Adrenal gland (tissue), 12 donors: Measurements from ENCODE around the gene PEX11B. TPM values are rescaled to one million over a fixed set of nuclear protein-coding genes. Genes with fewer than 3 reads are reported as not detected.

Source experiments
- DNase-seq, 7 donors: peaks; one replicate each; pipeline ENCODE4 v3.0.0-alpha.2; 2019 to 2020
- H3K27ac ChIP-seq, 5 donors: fragments of 200-600 bp; sonication (generic) in 4 of 5; 1 replicate in 3 of 5; 2 replicates in 2 of 5; pipeline versions ENCODE4 v1.5.1 to v1.8.0; 2016 to 2020; ENCODE audit warnings: mild to moderate bottlenecking in 1 of 5
- H3K27me3 ChIP-seq: fragments of 200-600 bp; 2 replicates; pipeline ENCODE4 v1.8.0; 2021
- H3K36me3 ChIP-seq, 2 donors: fragments of 200-600 bp; replicated peaks in 1 of 2; 1 replicate in 1 of 2; 2 replicates in 1 of 2; pipeline versions ENCODE4 v1.5.1 to v1.8.0; 2018 to 2022
- H3K4me1 ChIP-seq, 2 donors: fragments of 200-600 bp; replicated peaks in 1 of 2; 1 replicate in 1 of 2; 2 replicates in 1 of 2; pipeline versions ENCODE4 v1.5.1 to v1.8.0; 2018 to 2021
- H3K4me3 ChIP-seq, 4 donors: fragments of 200-600 bp; sonication (generic) in 3 of 4; one replicate each; pipeline ENCODE4 v1.5.1; 2016 to 2018
- H3K9me3 ChIP-seq, 3 donors: fragments of 200-600 bp; sonication (generic) in 1 of 3; replicated peaks in 1 of 3; 1 replicate in 2 of 3; 2 replicates in 1 of 3; pipeline versions ENCODE4 v1.5.1 to v1.8.0; 2016 to 2021
- CTCF ChIP-seq, 6 experiments: fragments of 450-650 bp in 4 of 6; fragments of 200-600 bp in 2 of 6; sonication (generic) in 1 of 6; IDR thresholded peaks; 1 replicate in 5 of 6; 2 replicates in 1 of 6; pipeline versions ENCODE4 v1.5.1 to v1.8.0; 2016 to 2021; ENCODE audit warnings: antibody characterized with exemption in 6 of 6, mild to moderate bottlenecking in 2 of 6, moderate library complexity in 1 of 6
- POLR2A ChIP-seq, 2 donors: fragments of 450-650 bp; IDR thresholded peaks; one replicate each; pipeline ENCODE4 v1.6.1; 2017; ENCODE audit warnings: antibody characterized with exemption in 2 of 2, mild to moderate bottlenecking in 2 of 2, moderate library complexity in 1 of 2
- WGBS, 4 donors: extraction: QIAGEN DNeasy Blood & Tissue Kit in 2 of 4; methylation state at CpG; one replicate each; pipeline versions ENCODE4 v1.1.5 to v1.1.7; 2013 to 2017; 5-methylcytosine and 5-hydroxymethylcytosine counted together
- intact Hi-C, 2 donors: fragments of 100-400 bp; cut with DNase I; formaldehyde crosslinking; loops; one replicate each; pipeline versions ENCODE4 v1.14.1 to v1.15.0; 2022 to 2023
- polyA plus RNA-seq, 3 donors: library from polyadenylated mRNA; stranded (reverse); fragments of 200-250 nt in 2 of 3; fragments of 350-450 nt in 1 of 3; fragmentation: Illumina TruSeq in 1 of 3; extraction: RNeasy Lipid Tissue Mini Kit (QIAGEN cat#74804) in 1 of 3; gene quantifications; one replicate each; pipeline ENCODE4 v1.2.3, GENCODE V29; 2013 to 2014
- total RNA-seq, 9 donors: library from RNA; depleted of rRNA in 4 of 9; stranded (reverse); fragments of >200 nt in 4 of 9; fragments of 120-200 nt in 1 of 9; fragmentation: NEBNext Ultra II Directional in 1 of 9; extraction: Animal tissue kit (Norgen Biotek cat#: 25700) in 1 of 9; gene quantifications; one replicate each; pipeline versions ENCODE4 v1.1.0 to v1.2.4, GENCODE V29; 2013 to 2023
- donor health status: healthy with polysubstance abuse.
- donor health status: Bipolar disorder and iron deficiency.
- donor health status: DM: yes; HTN: yes; CAD: no.
- donor health status: DM: no; HTN: no; CAD: no.
- donor health status: DM: no; HTN: no; CAD: no.
- donor health status: DM: yes; HTN: yes; CAD: no.

The PEX11B gene
- total and polyA plus RNA-seq, 12 donors: 21.2 to 52.9 (median 32.4) TPM

GRCh38 chr1:145956361-145956760 is 37.8 kb upstream of the PEX11B start:
- no peaks in the 10 kb centered on the region for H3K36me3 ChIP-seq
- H3K27me3 ChIP-seq: no peaks in the 10 kb centered on the region
- TF ChIP-seq CTCF (IDR thresholded peaks at IDR 0.05) (no peak), POLR2A (IDR thresholded peaks at IDR 0.05) (no peak)
- peak overlapping the region; percentile 84 to 100 (median 92) for H3K27ac ChIP-seq
- no peaks in the 10 kb centered on the region for H3K9me3 ChIP-seq
- intact Hi-C loops: no loop called here
- no peak for DNase-seq
- H3K4me1 ChIP-seq: peaks cover 38 to 51% of the 10 kb centered on the region in 2 donors
- peak overlapping the region in 2 of 4 donors; percentile 39 to 95 for H3K4me3 ChIP-seq

GRCh38 chr1:145955436-145955835 is 36.9 kb upstream of the PEX11B start:
- Histone ChIP-seq H3K27me3 (no peaks in the 10 kb centered on the region), H3K36me3 (peaks cover 0 to 4% of the 10 kb centered on the region in 2 donors), H3K9me3 (no peaks in the 10 kb centered on the region), H3K4me3 (no peak overlapping the region), H3K27ac (peak overlapping the region in 2 of 5 donors; percentile 43 to 99), H3K4me1 (peaks cover 31 to 47% of the 10 kb centered on the region in 2 donors)
- WGBS, 4 donors: 16 to 29% (median 22%) methylated on average over 2 of the region's 2 CpGs
- no peak for DNase-seq
- intact Hi-C loops: no loop called here
- TF ChIP-seq POLR2A (IDR thresholded peaks at IDR 0.05) (no peak), CTCF (IDR thresholded peaks at IDR 0.05) (no peak)

GRCh38 chr1:145953861-145954260 is 35.3 kb upstream of the PEX11B start:
- Histone ChIP-seq H3K27me3 (no peaks in the 10 kb centered on the region), H3K36me3 (peaks cover 0 to 4% of the 10 kb centered on the region in 2 donors), H3K27ac (no peak overlapping the region), H3K9me3 (no peaks in the 10 kb centered on the region), H3K4me1 (peaks cover 27 to 46% of the 10 kb centered on the region in 2 donors), H3K4me3 (no peak overlapping the region)
- DNase-seq: no peak
- 81 to 90% (median 86%) methylated on average over 6 of the region's 6 CpGs for WGBS, 4 donors
- TF ChIP-seq CTCF (IDR thresholded peaks at IDR 0.05): no peak
- no peak for TF ChIP-seq POLR2A (IDR thresholded peaks at IDR 0.05)
- intact Hi-C loops: no loop called here

- no peak for TF ChIP-seq POLR2A (IDR thresholded peaks at IDR 0.05)
- no peak for TF ChIP-seq CTCF (IDR thresholded peaks at IDR 0.05)
- intact Hi-C loops: no loop called here
- no peaks in the 10 kb centered on the region for H3K27me3 ChIP-seq
- H3K36me3 ChIP-seq: peaks cover 0 to 4% of the 10 kb centered on the region in 2 donors
- no peaks in the 10 kb centered on the region for H3K9me3 ChIP-seq
- 98 to 100% (median 99%) methylated on average over 3 of the region's 3 CpGs for WGBS, 4 donors
- no peak for DNase-seq
- H3K4me1 ChIP-seq: peaks cover 23 to 40% of the 10 kb centered on the region in 2 donors
- H3K4me3 ChIP-seq: no peak overlapping the region
- H3K27ac ChIP-seq: no peak overlapping the region
Measured at GRCh38 chr1:145952903-145953302, 34.4 kb upstream of the PEX11B start.
